GM19238 (cell line): ENCODE results near the gene MTA3.
"Not testable (repeated sequence)": the region's sequence is repeated elsewhere in the genome, so short reads cannot be mapped to it uniquely, and the experiment has no call there.

ENCODE experiments used
- DNase-seq: peaks from one replicate; pipeline ENCODE4 v3.0.0; 2011; ENCODE audit warnings: low spot score; ENCODE audit not compliant: insufficient read length

MTA3 gene

GRCh38 chr2:42567364-42567763, 1.1 kb upstream of the MTA3 start:
- DNase-seq, result no peak

GRCh38 chr2:42567806-42568400, 529 bp upstream of the MTA3 start:
- DNase-seq, result peak; percentile 61

GRCh38 chr2:42569116-42569711, 782 bp downstream of the MTA3 start:
- DNase-seq, result peak; percentile 35

GRCh38 chr2:42569883-42570282, 1.5 kb downstream of the MTA3 start:
- no peak for DNase-seq

- no peak for DNase-seq
Measured at GRCh38 chr2:42572297-42573081, 4.1 kb downstream of the MTA3 start.

- DNase-seq, result no peak
Measured at GRCh38 chr2:42573256-42573655, 4.8 kb downstream of the MTA3 start.

- no peak for DNase-seq
Measured at GRCh38 chr2:42575458-42576064, 7.1 kb downstream of the MTA3 start.

- no peak for DNase-seq
Measured at GRCh38 chr2:42578621-42579020, 10.2 kb downstream of the MTA3 start.

GRCh38 chr2:42581257-42581656, 12.8 kb downstream of the MTA3 start:
- DNase-seq, result no peak

- not testable (repeated sequence) for DNase-seq
Measured at GRCh38 chr2:42584628-42585027, 16.2 kb downstream of the MTA3 start.

GRCh38 chr2:42585779-42586178, 17.3 kb downstream of the MTA3 start:
- DNase-seq, result no peak

- DNase-seq, result no peak
Measured at GRCh38 chr2:42587526-42588117, 19.2 kb downstream of the MTA3 start.

GRCh38 chr2:42588121-42588520, 19.7 kb downstream of the MTA3 start:
- no peak for DNase-seq

- DNase-seq, result no peak
Measured at GRCh38 chr2:42590176-42590575, 21.7 kb downstream of the MTA3 start.

GRCh38 chr2:42593282-42593681, 24.9 kb downstream of the MTA3 start:
- no peak for DNase-seq

- DNase-seq, result no peak
Measured at GRCh38 chr2:42598656-42599055, 30.2 kb downstream of the MTA3 start.

GRCh38 chr2:42601076-42601475, 32.6 kb downstream of the MTA3 start:
- no peak for DNase-seq

GRCh38 chr2:42602218-42602875, 33.9 kb downstream of the MTA3 start:
- DNase-seq, result no peak

GRCh38 chr2:42602876-42603219, 34.4 kb downstream of the MTA3 start:
- no peak for DNase-seq

GRCh38 chr2:42604341-42604867, 36.0 kb downstream of the MTA3 start:
- not testable (repeated sequence) for DNase-seq

GRCh38 chr2:42606166-42606565, 37.7 kb downstream of the MTA3 start:
- DNase-seq, result not testable (repeated sequence)
